ENCODE results near the gene RPS16.

RPS16 gene

DNA sequence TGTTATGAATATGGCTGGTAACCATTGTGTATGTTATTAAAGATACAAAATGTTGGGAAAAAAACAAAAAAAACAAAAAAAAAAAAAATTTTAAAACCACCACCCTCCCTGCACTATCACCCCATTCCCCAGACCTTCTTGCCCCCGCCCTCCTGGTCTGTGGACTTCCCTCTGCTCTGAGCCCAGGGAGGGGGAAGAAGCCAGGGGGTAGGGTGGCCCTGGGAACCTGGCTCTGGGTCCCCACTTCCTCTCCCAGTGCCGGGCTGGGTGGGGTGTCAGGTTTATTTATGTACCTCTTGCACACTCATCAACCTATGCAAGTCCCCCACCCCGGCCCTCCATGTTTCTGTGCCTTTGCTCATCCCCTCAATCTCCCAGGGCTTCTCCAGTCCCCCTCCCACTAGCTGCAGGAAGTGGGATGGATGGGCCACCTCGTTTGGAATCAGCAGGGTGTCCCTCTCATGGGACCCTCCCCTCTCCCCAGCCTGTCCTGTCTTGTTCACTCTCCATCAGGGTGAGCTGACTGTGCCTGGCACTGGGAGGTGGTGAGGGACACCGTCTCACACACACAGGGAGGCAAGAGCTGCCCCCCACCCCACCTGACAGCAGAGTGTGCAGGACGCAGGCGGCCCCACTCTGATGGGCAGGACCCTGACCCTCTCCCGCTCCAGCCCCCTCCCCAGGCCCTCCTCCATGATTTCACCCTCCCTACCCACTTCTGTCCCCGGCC, 50.7 kb downstream of the RPS16 start:
- no peak for DNase-seq

Data from DMS53 (cell line).